SKM-1 treated with dmso at 0.1 percent for 144 hours (cell line): ENCODE results near the gene FAM168A.

Source experiments
- DNase-seq: peaks from one replicate; lab custom pipeline; 2025; ENCODE audit not compliant: unreplicated experiment; lab: John Stamatoyannopoulos, UW

FAM168A gene

DNA sequence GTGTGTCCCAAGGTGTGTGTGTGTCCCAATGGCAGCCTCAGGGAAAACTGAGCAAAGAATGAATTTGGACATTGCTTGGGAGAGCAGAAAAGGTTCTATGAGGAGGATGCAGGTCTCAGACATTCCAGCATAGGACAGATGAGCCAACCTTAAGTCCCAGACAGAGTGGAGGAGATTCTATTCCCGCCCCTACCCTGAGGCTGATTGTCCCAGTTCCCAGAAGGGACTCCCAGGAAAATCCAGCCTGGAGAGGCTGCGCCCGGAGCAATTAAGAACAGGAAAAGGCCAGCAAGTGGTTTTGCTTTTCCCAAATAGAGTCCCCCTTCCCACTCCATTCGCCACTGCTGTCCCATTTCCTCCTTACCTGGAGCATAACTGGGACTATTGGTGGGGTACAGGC, 167.6 kb downstream of the FAM168A start:
- no peak for DNase-seq

GRCh38 chr11:73429121-73429750, 168.7 kb downstream of the FAM168A start:
- no peak for DNase-seq

DNA sequence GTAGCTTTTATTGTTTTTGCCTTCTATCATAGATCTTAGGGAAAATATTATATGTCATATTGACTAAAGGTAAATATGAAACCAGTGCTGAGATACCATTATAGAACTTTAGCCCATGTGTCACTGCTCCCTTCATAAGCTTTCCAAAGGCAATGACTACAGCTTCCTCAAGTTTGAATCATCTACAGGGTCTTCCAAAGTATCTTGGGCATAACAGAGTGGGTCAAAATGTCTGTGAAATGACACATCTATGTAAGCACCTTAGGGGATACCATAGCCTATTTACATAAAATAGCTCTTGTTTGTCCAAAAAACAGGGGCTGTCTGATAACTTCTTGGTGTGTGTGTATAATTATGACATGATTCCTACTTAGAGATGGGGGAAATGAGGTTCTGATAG, 169.2 kb downstream of the FAM168A start:
- DNase-seq: no peak

DNA sequence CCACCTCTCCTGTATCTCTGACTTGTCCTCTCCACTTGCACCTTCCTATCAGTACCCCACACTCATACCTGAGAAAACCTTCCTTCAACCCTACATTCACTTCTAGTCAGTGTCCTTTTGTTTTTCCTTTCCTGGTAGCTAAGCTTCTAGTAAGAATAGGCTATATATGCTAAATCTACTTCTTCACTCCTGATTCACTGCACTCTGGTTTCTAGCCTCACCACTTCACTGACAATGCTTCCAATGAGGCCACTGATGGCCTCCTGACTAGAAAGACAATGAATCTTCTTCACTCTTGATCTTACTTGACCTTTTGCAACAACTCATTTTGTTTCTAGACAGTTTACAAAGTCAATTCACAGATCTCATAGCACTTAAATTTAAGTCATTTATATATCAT, 169.7 kb downstream of the FAM168A start:
- DNase-seq: no peak

GRCh38 chr11:73426219-73426850, 171.6 kb downstream of the FAM168A start:
- no peak for DNase-seq

DNA sequence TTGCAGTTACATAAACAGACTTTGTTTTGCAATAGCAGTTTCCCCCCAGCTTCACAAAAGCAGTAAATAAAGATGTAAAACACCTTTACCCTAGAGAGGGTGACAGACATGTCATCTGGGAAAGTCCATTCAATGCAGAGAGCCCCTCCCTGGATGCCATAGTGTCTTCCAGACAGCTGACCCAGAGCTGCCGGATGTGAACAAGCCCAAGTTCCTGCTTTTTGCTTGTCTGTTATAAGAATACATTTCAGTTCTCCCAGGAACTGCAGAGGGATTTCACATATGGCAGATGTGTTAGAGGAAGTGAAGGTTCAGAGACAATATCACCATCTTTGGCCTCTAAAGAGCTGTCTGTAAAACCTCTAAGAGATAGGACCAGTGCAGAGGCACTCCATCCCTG, 172.8 kb downstream of the FAM168A start:
- DNase-seq: peak; percentile 42

DNA sequence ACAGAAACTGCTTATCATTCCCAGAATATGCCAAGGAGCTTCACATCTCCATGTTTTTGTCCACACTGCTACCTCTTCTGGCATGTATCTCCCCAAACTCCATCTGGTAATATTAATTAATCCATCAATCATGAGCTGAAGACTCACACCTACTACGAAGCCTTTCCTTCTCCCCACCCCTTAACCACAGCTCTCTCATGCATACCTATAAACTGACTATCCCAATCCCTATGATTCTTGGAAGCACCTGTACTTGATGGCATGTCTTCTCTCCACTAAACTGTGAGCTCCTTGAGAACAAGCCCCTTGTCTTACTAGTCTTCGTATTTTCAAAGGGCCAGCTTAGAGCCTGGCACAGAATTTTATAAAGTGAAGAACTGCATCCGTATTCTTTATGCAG, 174.4 kb downstream of the FAM168A start:
- DNase-seq: no peak

- no peak for DNase-seq
Observed at GRCh38 chr11:73422886-73423285, 175.0 kb downstream of the FAM168A start.

- no peak for DNase-seq
Observed at GRCh38 chr11:73420136-73420535, 177.8 kb downstream of the FAM168A start.

GRCh38 chr11:73416786-73417185, 181.1 kb downstream of the FAM168A start:
- no peak for DNase-seq

- DNase-seq: no peak
Observed at GRCh38 chr11:73415854-73416615, 181.9 kb downstream of the FAM168A start.

GRCh38 chr11:73414977-73415651, 182.8 kb downstream of the FAM168A start:
- peak; percentile 78 for DNase-seq

DNA sequence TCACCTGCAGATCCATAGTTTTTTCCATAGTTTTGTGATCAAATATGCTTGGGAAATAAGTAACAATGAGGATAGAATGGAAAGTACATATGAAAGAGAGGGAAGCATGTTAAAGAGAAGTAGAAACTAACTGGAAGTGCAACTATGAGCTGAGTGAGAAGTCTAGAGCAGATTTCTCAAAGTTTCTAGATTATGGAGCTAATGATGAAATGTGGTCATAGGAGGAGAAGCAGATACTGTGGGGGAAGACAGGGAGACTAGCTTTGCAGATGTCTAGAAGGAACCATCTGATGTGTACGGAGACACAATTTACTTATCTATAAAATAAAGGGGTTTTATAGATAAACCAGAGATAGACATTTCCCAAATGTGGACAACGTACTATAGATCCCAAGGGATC, 184.7 kb downstream of the FAM168A start:
- DNase-seq: peak; percentile 11

DNA sequence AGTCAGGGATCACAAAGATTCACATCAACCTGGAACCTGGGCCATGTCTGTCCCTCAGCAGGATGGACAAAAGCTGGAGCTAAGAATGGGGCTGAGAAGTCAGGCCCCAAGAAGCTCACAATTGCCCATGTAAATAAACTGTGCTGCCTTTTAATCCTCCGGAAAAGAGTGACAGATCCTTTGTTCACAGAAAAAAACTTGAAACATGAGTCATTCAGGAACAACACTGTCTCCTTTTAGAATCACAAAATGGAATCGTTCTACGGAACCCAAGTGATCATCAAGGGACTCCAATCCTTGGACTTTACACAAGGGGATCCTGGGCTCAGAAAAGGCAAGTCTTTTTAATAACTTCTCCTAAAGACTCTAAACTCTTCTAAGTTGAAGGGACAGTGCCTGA, 185.6 kb downstream of the FAM168A start:
- no peak for DNase-seq

DNA sequence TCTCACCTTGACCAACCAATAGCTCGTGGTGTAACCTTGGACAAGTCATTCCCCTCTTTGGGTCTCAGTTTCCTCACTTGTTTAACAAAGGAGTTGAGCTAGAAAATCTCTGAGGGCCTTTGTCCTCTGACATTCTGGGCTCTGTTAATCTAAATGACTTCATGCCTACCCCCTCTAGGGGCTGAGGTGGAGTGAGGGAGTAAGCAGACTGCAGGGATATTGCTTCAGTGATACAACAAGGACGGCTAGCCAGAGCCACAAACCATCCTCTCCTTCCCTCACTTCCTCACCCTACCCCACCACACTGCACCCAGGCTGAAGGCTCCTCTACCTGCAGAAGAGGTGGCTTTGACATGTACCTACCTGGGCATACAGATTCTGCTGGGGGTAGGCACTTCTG, 186.9 kb downstream of the FAM168A start:
- no peak for DNase-seq

GRCh38 chr11:73410627-73411026, 187.3 kb downstream of the FAM168A start:
- DNase-seq: no peak

DNA sequence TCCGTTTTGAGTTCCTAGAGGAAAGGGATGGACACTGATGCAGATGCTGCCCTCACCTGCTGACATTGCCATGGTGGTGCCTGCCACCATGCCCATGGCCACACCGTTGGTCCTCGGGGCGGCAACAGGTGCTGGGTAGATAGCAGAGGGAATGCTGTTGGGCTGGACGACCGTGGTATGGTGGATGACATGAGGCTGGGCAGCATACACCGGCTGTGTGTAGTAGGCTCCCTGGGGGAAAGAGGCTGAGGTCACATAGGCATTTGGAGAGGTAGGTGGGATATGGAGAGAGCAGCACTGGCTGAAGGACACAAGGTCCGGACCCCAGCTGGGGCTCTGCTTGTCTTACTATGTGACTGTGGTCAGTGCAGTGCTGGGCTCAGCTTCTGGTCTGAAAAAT, 188.5 kb downstream of the FAM168A start:
- DNase-seq: no peak

GRCh38 chr11:73406619-73407018, 191.3 kb downstream of the FAM168A start:
- no peak for DNase-seq

DNA sequence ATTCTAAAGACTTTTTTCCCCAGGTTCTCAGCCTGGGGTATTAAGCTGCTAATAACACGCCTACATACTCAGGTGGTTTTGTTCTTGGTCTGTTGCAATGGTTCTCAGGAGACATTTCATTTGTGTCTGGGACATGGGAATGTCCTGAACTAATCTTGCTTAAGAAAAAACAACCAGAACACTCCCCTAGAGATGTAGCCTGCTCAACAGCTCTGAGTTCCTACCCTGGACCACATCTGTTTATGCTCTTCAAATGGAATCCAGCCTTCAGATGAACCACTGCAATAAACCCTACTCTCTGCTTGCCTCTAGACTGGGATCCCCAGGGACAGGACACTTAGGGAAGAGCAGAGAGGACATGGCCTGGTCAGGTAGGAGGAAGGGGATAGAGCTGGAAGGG, 191.8 kb downstream of the FAM168A start:
- DNase-seq: no peak

DNA sequence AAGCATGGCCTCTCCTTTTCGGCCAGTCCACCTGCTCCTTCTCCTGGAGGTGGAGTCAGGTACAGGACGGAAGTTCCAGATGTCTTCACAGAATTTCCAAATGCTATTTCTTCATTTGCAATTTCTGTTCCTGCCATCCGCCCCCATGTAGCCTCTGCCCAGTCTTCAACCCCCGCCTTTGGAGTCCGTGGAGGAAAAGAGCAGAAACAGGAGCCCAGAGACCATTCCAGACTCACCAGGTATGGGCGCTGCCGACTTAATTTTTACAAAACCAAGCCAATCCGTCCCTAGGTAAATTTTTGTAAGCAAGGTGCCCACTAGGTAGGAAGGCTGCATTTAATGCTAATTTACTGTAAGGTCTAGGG, 192.8 kb downstream of the FAM168A start:
- DNase-seq: no peak

DNA sequence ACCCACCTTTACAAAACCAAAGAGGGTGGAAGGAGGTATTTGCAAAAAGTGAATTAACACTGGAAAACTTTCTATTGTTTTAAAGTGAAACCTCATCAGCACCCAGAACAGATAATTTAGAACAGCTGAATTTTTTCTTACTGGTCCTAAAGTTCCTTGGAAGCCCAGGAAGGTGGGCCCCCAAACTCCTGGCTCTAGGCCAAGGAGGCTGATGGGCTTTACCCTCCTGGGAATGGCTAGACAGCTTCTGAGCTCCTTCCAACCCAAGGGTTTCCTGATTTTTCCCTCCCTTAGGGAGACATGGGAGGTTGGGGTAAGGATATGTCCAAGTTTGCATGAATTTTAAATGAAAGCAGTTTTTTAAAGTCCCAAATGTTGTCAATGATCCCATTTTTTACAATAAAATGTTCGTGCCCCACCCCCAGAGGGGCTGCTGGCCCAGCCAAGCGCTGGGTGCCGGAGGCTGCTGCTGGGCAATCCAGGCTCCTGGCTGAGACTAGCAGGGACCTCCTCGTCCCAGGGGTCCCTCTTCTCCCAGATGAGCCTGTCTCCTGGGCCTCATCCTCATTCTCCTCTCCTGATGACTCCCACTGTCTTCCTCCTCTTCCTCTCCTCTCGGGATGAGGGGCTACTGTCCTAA, 193.3 kb downstream of the FAM168A start:
- no peak for DNase-seq
